GM19467 (cell line): ENCODE data around the gene SETBP1.

Source experiments
- ATAC-seq: cut with Tn5 transposase; IDR thresholded peaks from one replicate; pipeline ENCODE4 v1.9.1; 2021; ENCODE audit warnings: mild to moderate bottlenecking, moderate library complexity; ENCODE audit not compliant: unreplicated experiment

SETBP1 gene

GRCh38 chr18:44921974-44922373 lies 241.3 kb downstream of the SETBP1 start:
- ATAC-seq: no peak

GRCh38 chr18:44922968-44923367 lies 242.3 kb downstream of the SETBP1 start:
- no peak for ATAC-seq

DNA sequence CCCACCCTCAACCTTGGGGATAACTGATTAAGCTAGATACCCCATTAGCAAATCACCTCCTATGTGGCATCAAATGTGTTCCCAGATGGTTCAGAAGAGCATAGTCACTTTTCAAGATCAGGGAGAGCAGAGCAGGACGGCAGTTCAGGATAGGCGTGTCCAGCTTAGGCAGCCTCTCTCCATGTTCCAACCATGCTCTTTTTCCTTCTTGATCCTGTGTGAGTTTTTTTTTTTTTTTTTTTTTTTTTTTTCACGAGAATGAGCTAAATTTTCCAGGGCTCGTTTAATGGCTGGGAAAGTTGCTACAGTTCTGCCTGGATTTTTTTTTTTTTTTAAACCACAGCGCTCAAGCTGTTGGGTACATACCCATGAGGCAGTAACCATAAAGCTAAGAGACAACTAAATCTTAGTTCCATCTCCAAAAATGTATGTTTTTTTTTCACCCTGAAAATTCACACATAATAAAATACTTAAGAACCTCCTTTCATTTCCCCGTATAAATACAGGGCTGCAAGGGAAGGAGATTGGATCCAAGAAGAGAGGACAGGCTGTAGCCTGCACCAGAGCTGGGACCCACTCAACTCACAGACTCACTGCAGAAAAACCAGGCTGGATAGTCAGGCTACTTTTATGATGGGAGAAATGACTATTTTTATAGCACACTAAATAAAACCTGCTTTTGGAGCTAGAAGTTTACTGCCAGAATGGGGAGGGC lies 244.3 kb downstream of the SETBP1 start:
- no peak for ATAC-seq

DNA sequence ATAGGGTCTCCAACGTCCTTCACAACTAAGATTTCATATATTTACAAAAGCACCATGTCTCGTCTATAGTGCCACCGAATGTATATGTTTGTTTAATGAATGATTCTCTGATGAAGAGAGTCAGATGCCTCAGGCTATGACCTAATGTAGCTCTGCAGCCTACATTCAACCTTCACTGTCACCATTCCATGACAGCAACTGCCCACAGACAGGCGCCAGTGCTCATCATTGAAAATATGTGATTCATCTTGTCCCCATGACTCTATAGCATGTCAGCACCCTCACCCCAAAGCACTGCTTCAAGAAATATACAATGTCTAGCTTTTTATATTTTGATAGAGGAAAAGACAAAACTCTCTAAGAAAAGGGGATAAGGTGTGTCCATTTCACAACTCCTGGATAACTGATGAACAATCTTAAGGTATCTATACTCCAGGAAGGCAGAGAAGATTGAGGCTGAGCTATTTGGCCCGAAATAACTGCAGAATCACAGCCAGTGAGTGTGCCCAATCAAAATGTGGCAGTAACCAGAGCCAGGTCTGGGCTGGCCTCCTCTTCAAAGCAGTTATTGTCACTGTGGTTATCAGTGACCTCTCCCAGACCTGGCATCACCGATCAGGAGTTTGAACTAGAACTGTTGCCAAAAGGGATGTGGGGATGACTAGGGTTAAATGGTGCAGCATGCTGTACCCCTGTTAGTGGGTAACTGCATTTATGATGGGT lies 246.6 kb downstream of the SETBP1 start:
- no peak for ATAC-seq

- no peak for ATAC-seq
Observed at GRCh38 chr18:44934901-44935300, 254.2 kb downstream of the SETBP1 start.

DNA sequence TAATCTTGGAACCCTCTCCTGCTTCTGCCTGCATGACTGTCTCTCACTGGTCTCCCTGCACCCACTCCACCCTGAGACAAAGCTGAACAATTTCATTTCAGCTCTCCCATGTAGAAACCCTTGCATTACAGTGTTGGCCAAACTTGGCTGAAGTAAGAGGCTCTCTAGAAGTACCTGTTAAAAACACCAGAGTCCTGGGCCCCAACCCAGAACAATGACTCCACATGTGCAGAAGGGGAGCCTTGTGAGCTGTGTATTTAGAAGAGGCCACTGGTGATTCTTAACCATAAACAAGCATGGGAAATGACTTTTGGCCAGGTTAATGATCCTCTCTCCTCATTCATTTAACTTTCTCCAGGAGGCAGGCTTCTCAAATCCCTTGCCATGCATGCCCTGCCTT lies 254.8 kb downstream of the SETBP1 start:
- no peak for ATAC-seq

DNA sequence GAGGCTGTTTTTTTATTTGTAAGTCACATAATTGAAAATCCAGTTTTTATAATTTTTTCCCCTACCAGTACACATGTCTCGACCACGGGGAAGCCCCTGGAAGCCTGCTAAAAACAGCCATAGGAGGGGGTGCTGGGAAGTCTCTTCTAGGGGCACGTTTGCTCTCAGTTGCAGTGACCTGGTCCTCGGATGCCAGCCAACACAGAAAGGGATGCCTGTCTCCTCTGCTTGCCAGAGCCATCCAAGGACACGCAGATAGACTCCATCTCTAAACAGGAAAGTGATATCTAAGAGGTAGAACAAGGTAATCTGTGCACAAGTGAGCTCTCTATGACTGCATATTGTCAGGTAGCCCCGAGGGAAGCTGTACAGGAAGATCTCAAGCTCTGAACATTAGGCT lies 255.8 kb downstream of the SETBP1 start:
- ATAC-seq: no peak

- no peak for ATAC-seq
Observed at GRCh38 chr18:44937960-44938719, 257.5 kb downstream of the SETBP1 start.

DNA sequence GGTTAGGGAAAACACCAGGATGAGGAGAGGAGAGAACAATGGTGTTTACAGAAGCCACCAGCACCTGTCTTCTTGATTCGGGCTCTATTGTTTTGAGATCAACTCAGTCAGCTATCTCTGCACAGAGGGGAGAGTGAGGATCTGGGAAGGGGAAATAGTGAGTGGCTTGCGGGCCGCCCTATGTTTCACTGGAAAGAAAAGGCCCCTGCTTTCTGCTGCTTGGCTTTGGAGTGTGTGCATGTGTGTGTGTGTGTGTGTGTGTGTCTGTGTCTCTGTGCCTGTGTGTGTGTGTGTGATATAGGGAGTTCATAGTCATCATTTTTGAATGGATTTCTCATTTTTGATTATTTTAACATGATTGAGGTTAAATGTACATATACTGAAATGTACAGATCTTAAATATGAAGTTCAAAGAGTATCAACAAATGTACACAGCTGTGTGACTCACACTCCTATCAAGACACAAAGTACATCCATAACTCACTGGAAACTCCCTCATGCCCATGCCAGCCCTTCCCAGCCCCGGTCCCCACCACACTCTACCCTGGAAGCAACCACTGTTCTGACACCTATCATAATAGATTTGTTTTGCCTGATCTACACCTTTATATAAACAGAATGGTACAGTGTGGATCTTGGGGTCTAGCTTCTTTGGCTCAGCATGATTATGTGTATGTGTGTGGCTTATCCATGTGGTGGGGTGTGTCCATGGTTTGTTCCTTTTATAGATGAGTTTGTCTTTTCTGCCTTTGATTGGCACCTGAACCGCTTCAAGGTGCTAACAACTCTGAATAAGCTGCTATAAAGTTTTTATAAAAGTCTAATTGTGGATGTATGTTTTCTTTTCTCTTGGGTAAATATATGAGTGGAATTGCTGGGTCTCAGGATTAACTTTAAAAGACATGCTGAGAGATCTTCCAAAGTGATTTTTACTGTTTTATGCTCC lies 258.3 kb downstream of the SETBP1 start:
- no peak for ATAC-seq

DNA sequence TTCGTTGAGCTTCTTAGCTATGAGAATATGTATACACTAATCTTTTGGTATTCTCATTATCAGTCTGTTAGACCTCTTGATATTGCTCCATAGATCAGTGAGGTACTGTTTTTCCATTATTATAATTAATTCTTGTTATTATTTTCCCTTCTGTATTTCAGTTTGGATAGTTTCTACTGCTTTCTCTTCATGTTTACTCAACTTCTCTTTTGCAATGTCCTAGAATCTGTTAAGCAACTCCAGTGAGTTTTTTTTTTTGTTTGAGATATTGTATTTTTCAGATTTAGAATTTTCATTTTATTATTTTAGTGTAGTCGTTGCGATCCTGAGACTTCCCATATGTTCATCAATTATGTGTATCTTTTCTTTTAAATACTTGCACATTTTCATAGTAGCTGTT lies 260.8 kb downstream of the SETBP1 start:
- no peak for ATAC-seq

- no peak for ATAC-seq
Observed at GRCh38 chr18:44942073-44942472, 261.4 kb downstream of the SETBP1 start.

DNA sequence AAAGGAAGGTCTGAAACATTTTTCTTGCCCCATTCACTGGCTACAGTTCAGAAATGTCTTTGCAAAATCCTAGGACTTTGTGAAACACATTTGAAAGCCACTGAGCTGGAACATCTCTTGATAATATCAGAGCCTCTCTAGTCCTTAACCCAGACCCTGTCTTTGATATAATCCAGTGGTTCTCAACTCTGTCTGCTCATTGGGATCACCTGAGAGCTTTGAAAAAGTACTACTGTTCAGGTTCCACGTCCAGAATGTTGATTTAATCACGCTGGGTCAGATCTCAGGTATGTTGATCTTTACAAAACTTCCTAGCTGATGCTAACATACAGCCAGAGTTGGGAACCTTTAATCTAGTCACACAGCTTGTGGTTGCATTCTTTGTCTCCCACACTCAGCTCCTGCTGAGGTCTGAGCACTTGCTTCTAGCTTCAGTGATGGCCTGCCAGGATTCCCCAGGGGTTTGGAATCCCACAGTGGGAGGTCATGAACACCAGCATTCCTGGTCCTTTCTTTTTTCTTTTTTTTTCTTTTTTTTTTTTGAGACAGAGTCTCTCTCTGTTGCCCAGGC lies 262.7 kb downstream of the SETBP1 start:
- ATAC-seq: no peak

GRCh38 chr18:44944461-44944860 lies 263.8 kb downstream of the SETBP1 start:
- no peak for ATAC-seq

DNA sequence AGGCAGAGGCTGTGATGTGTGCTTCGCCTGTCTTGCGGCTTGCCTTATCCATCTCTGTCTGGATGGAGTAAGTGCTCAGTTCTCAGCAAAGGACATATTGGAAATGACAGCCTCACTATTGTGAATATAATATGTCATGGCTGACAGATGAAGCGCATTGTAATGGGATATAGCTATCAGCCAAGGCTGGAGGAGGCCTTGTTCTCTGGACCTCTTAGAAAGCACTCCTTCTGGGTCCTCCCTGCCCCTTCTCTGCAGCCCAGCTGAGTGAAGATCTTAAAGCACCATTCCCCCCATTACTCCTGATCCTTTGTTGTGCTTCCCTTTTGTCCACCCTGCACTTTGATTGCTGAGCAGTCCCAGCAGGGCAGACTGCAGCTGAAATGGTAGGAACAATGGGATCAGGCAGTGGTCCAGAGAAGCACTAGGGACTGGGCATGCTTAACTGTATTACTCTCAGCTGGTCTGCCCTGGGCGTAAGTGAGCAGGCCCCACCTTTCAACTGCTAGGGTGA lies 265.3 kb downstream of the SETBP1 start:
- ATAC-seq: no peak

GRCh38 chr18:44946529-44947113 lies 265.9 kb downstream of the SETBP1 start:
- ATAC-seq: no peak

- no peak for ATAC-seq
Observed at GRCh38 chr18:44949967-44950366, 269.3 kb downstream of the SETBP1 start.

GRCh38 chr18:44950685-44951195 lies 270.1 kb downstream of the SETBP1 start:
- no peak for ATAC-seq

DNA sequence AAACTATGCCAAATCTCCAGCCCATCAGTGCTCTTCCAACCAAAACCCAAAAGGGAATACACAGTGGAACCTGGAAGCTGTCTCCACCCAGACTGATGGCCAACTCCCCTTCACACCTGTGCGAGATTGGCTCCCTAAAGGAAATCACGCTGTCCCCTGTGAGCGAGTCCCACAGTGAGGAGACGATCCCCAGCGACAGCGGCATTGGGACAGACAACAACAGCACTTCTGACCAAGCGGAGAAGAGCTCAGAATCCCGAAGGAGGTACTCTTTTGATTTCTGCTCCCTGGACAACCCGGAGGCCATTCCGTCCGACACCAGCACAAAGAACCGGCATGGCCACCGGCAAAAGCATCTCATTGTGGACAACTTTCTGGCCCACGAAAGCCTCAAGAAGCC lies 271.1 kb downstream of the SETBP1 start:
- no peak for ATAC-seq

DNA sequence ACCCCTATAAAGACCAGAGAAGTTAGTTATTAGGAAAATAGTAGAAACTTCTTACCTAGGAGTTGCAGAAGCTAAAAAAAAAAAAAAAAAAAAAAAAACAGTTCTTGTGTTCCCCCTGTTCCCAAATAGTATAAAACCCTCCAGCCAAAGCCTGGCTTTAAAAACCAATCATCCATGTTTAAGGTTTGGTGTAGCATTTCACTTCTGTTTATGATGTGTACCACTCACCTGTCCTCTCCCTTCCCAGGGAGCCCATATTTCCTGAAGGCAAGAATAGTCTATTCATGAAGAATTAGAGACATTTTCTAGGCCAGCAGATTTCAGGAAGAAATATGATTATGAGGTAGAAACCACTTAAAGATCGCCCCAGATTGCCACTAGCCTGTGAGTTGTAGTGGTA lies 273.6 kb downstream of the SETBP1 start:
- ATAC-seq: no peak

GRCh38 chr18:44955825-44956224 lies 275.1 kb downstream of the SETBP1 start:
- ATAC-seq: no peak
